Parathyroid adenoma (tissue), 2 donors: ENCODE data around the gene EIF2AK3.

Experiments
- H2AFZ ChIP-seq: fragments of 300-600 bp; sonication (generic); one replicate; pipeline ENCODE4 v1.7.0; 2017; ENCODE audit warnings: antibody characterized with exemption, mild to moderate bottlenecking
- H3K27ac ChIP-seq: fragments of 300-600 bp; sonication (generic); one replicate; pipeline ENCODE4 v1.7.0; 2017
- H3K27me3 ChIP-seq: fragments of 300-600 bp; sonication (generic); one replicate; pipeline ENCODE4 v1.7.0; 2017; ENCODE audit warnings: low read length; ENCODE audit not compliant: control insufficient read depth, insufficient read depth
- H3K36me3 ChIP-seq: fragments of 300-600 bp; sonication (generic); one replicate; pipeline ENCODE4 v1.7.0; 2017; ENCODE audit warnings: low read length; ENCODE audit not compliant: control insufficient read depth, insufficient read depth
- H3K4me1 ChIP-seq: fragments of 300-600 bp; sonication (generic); one replicate; pipeline ENCODE4 v1.7.0; 2017; ENCODE audit warnings: control low read depth
- H3K4me2 ChIP-seq: fragments of 300-600 bp; sonication (generic); one replicate; pipeline ENCODE4 v1.7.0; 2017; ENCODE audit warnings: low read length
- H3K4me3 ChIP-seq: fragments of 300-600 bp; sonication (generic); one replicate; pipeline ENCODE4 v1.7.0; 2017; ENCODE audit warnings: low read depth, low read length
- H3K79me2 ChIP-seq: fragments of 300-600 bp; sonication (generic); one replicate; pipeline ENCODE4 v1.7.0; 2017; ENCODE audit warnings: control low read depth
- H3K9ac ChIP-seq: fragments of 300-600 bp; sonication (generic); one replicate; pipeline ENCODE4 v1.7.0; 2017; ENCODE audit warnings: mild to moderate bottlenecking
- H3K9me3 ChIP-seq: fragments of 300-600 bp; sonication (generic); one replicate; pipeline ENCODE4 v1.7.0; 2017; ENCODE audit warnings: low read length; ENCODE audit not compliant: control insufficient read depth
- TF ChIP-seq, protein P1 (sequence below): fragments of 300-600 bp; sonication (generic); IDR thresholded peaks from one replicate; pipeline ENCODE4 v1.7.0; 2017; ENCODE audit warnings: antibody characterized with exemption, mild to moderate bottlenecking
- donor health status: primary hyperparathyroidism.

The EIF2AK3 gene

DNA sequence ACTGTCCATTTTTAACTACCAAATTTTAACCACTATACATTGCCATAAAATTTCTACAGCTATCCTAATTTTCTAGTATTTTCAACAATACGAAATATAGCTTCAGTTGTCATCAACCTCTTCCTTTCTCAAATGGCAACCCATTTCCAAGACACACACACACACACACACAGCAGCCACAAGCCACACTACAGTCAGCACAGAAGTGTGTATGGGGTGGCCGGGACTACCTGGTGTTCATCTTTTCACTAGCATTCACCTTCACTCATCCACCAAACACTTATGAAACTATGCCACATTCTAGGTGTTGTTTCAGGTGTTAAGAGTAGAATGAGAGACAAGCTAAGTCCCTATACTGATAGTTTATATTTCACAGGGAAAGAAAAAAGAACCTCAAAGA, 62.9 kb downstream of the EIF2AK3 start:
- TF ChIP-seq, protein P1, sequence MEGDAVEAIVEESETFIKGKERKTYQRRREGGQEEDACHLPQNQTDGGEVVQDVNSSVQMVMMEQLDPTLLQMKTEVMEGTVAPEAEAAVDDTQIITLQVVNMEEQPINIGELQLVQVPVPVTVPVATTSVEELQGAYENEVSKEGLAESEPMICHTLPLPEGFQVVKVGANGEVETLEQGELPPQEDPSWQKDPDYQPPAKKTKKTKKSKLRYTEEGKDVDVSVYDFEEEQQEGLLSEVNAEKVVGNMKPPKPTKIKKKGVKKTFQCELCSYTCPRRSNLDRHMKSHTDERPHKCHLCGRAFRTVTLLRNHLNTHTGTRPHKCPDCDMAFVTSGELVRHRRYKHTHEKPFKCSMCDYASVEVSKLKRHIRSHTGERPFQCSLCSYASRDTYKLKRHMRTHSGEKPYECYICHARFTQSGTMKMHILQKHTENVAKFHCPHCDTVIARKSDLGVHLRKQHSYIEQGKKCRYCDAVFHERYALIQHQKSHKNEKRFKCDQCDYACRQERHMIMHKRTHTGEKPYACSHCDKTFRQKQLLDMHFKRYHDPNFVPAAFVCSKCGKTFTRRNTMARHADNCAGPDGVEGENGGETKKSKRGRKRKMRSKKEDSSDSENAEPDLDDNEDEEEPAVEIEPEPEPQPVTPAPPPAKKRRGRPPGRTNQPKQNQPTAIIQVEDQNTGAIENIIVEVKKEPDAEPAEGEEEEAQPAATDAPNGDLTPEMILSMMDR: no peak
- Histone ChIP-seq H3K4me3 (no peak overlapping the region), H3K9me3 (no peaks in the 10 kb centered on the region), H3K9ac (no peak overlapping the region), H3K27me3 (no peaks in the 10 kb centered on the region), H3K4me1 (peaks cover 11% of the 10 kb centered on the region), H3K79me2 (no peaks in the 10 kb centered on the region), H3K4me2 (no peak overlapping the region), H2AFZ (no peak overlapping the region), H3K27ac (no peak overlapping the region), H3K36me3 (no peaks in the 10 kb centered on the region)

DNA sequence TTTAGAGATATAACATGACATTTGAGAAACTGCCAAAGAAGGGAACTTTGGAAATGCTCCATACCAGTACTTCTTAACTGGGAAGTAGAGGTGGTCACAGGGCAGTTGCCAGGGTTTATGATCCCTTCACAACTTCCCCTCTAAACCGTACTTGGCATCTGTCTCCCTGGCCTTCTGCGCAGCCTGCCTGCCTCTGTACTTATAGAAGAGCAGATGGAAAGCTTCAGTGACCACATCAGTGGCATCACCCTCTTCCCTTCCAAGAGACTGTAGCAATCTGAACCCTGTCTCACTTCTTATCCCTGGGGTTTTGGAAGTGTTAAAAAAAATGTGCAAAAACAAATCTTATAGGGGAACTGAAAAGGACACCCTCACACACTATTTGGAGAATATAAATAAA, 64.1 kb downstream of the EIF2AK3 start:
- no peak overlapping the region for H3K4me2 ChIP-seq
- no peak overlapping the region for H3K27ac ChIP-seq
- no peak overlapping the region for H3K9ac ChIP-seq
- no peaks in the 10 kb centered on the region for H3K9me3 ChIP-seq
- no peaks in the 10 kb centered on the region for H3K27me3 ChIP-seq
- TF ChIP-seq, protein P1: no peak
- H2AFZ ChIP-seq: no peak overlapping the region
- no peaks in the 10 kb centered on the region for H3K79me2 ChIP-seq
- H3K4me3 ChIP-seq: no peak overlapping the region
- peaks cover 11% of the 10 kb centered on the region for H3K4me1 ChIP-seq
- no peaks in the 10 kb centered on the region for H3K36me3 ChIP-seq

DNA sequence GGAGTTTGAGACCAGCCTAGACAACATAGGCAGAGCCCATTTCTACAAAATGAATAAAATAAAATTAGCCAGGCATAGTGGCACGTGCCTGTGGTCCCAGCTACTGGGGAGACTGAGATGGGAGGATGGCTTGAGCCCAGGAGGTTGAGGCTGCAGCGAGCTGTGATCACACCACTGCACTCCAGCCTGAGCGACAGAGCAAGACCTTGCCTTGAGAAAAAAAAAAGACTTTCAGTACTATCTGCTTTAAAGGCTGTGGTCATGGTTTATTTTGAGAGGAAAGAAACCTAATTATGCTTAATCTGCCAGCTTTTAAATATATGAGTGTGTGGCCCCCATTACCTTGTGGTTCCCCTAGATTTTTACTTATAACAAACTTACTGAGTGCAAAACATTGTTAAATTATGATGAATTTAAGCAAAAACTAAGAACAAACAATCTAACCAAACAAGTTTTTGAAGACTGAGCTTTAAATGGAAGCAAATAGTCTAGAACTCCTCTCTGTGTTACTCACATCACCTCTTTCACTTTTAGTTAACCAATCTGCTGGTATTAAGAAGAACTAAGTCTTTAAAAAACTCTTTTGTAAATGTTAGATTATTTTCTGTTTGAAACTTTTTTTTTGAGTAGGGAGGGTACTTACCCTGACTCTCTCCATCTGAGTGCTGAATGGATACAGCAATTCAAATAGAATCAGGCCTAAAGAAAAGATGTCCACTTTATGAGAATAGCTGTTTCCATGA, 65.4 kb downstream of the EIF2AK3 start:
- H3K79me2 ChIP-seq: no peaks in the 10 kb centered on the region
- no peak overlapping the region for H2AFZ ChIP-seq
- peak overlapping the region; percentile 50 for H3K4me2 ChIP-seq
- H3K9ac ChIP-seq: no peak overlapping the region
- H3K36me3 ChIP-seq: no peaks in the 10 kb centered on the region
- no peak overlapping the region for H3K27ac ChIP-seq
- H3K4me1 ChIP-seq: peaks cover 11% of the 10 kb centered on the region
- no peaks in the 10 kb centered on the region for H3K9me3 ChIP-seq
- no peaks in the 10 kb centered on the region for H3K27me3 ChIP-seq
- peak overlapping the region; percentile 19 for H3K4me3 ChIP-seq
- TF ChIP-seq, protein P1: no peak

DNA sequence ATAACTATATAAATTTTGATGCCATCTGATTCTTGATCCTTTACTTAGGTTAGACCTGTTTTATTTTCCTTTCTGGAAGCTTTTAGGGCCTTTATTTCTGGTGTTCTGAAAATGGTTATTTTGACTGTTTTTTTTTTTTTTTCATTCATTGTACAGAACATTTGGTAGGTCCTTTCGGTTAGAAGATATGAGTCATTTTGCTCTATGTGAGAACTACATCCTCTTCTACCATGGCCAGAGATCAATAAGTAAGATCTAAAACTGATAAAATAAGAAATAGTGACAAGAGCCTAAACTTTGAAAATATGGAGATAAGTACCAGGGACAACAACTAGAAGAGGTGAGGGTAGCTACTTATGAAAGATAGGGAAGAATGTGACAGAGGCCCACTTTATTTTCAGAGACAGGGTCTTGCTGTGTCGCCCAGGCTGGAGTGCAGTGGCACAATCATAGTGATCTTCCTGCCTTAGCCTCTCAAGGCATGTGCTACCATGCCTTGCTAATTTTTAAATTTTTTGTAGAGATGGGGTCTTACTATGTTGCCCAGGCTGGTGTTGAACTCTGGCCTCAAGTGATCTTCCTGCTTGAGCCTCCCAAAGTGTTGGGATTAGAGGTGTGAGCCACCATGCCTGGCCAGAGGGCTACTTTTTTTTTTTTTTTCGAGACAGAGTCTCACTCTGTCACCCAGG, 66.5 kb downstream of the EIF2AK3 start:
- Histone ChIP-seq H3K27me3 (no peaks in the 10 kb centered on the region), H3K79me2 (no peaks in the 10 kb centered on the region), H3K9me3 (no peaks in the 10 kb centered on the region), H3K4me3 (no peak overlapping the region), H3K27ac (no peak overlapping the region), H3K4me2 (no peak overlapping the region), H3K9ac (no peak overlapping the region), H2AFZ (no peak overlapping the region), H3K36me3 (no peaks in the 10 kb centered on the region), H3K4me1 (peaks cover 11% of the 10 kb centered on the region)
- TF ChIP-seq, protein P1: no peak
